GM10266 (cell line): ENCODE data around the gene CNTN5.
A peak's percentile ranks its signal among the peaks of the same experiment; 100 is the strongest.

Experiments used
- DNase-seq: peaks from one replicate; pipeline ENCODE4 v3.0.0; 2012; ENCODE audit errors: extremely low spot score
- TF ChIP-seq, protein P1 (sequence below): IDR thresholded peaks from 2 replicates; pipeline ENCODE4 v1.5.1; 2012; ENCODE audit warnings: mild to moderate bottlenecking, low read depth; ENCODE audit not compliant: control insufficient read depth, insufficient read depth; ENCODE audit errors: missing control alignments

Gene CNTN5

DNA sequence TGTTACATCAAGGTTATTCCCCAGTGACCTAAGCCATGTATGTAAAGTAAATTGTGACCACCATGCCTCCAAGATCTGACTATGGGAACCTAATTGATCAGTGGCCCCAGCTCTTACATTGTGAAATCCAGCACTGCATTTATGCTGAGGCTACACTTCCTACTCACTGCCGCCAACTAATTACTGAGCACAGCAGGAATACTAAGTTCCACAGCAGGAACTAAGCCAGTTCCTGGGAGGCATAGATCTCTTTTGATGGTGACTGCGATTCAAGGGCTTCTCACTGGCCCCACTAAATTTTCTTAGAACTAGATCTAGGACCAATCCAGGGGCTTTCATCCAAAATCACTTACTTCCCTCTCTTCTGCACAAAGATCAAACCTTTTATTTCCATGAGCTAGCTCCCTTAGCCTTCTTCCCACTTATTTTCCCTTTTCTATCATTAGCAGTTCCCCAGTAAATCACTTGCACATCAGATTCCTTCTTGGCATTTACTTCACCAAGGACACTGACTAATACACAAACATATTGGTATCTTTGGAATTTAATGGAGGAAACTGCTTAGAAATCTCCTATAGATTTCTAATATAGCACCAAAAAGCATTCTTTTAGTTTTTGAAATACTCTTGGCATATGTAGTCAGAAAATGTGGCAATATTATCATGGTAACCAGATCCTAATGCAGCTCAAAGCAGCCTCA is 46.0 kb downstream of the CNTN5 start:
- no peak for DNase-seq
- TF ChIP-seq, protein P1, sequence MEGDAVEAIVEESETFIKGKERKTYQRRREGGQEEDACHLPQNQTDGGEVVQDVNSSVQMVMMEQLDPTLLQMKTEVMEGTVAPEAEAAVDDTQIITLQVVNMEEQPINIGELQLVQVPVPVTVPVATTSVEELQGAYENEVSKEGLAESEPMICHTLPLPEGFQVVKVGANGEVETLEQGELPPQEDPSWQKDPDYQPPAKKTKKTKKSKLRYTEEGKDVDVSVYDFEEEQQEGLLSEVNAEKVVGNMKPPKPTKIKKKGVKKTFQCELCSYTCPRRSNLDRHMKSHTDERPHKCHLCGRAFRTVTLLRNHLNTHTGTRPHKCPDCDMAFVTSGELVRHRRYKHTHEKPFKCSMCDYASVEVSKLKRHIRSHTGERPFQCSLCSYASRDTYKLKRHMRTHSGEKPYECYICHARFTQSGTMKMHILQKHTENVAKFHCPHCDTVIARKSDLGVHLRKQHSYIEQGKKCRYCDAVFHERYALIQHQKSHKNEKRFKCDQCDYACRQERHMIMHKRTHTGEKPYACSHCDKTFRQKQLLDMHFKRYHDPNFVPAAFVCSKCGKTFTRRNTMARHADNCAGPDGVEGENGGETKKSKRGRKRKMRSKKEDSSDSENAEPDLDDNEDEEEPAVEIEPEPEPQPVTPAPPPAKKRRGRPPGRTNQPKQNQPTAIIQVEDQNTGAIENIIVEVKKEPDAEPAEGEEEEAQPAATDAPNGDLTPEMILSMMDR: no peak

DNA sequence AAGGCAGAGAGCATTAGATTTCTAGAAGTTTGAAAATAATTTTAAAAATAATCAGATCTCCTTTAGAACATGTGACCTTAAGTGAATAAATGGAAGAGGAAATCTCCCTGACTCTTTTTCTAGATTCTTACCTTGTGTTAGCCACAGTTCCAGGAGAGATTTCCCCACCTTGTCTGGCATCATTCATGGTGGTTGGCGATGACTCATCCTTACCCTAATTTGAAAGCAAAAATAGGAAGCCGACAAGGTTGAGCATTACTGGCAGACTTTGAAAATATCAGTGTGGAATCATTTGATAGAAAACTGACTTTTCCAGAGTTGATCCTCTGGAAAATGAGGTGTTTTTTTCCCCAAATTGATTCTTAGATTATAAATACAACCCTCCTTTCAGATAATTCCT is 48.1 kb downstream of the CNTN5 start:
- TF ChIP-seq, protein P1: no peak
- DNase-seq: no peak

DNA sequence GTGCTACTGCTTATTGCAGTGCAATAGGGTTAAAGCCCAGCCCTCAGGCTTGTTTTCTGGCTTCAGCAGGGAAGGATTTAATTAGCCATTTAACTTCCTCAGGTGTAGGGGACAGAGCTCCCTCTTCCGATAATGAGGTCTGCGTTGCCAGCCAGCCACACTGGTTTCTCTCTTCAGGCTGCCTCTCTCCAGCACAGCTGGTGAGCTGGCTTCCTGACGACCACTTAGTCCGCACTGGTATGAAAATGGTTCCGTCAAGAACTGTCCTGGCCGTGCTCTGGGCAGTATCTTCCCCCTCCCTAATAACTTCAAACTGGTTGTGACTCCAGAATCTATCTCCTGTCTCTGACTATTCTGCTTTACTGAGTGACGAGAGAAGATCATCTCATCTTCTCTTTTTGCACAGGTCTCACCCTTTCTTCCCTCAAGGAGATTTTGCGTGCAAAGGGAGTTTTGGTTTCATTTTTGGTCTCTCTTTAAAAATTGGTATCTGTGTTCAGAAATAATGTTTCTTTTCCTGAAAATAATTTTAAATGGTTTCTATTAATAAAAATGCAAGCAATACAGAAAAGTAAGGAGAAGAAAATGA is 49.2 kb downstream of the CNTN5 start:
- TF ChIP-seq, protein P1: peak; percentile 36
- DNase-seq: peak; percentile 3

DNA sequence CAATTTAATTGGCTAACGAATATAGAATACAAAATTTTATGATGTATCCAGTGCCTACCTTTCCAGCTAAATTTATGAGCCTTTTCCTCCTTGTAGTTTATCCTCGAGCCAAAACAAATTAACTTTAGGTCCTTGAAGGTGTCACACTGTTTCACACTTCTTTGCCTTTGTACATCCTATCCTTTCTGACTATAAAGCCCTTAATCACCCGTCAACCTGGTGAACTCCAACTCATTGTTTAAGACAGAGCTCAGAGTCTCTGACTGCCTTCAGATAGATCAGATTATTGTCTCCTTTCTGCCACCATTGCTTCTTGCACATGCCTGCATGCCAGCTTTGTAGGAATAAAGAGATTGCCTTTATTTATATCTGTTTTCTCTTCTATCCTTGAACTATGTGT is 58.8 kb downstream of the CNTN5 start:
- TF ChIP-seq, protein P1: no peak
- no peak for DNase-seq

DNA sequence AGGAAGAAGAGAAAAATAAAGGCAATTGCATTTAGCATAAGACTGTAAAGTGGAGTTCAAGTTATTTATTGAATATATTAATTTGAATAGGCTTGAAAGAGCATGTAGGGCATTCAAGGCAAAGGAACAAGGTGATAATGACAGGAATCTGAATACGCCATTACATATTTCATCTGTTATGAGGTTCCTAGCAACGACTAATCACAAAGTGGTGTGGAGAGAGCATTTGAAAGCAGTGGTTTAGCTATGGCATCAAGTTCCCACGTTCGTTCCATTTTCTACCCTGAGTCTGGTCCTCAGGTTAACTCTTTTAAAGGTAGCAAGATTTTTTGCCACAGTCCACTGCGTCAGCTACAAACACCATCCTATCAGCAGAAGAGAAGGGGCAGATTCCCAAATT is 59.4 kb downstream of the CNTN5 start:
- TF ChIP-seq, protein P1: no peak
- no peak for DNase-seq

DNA sequence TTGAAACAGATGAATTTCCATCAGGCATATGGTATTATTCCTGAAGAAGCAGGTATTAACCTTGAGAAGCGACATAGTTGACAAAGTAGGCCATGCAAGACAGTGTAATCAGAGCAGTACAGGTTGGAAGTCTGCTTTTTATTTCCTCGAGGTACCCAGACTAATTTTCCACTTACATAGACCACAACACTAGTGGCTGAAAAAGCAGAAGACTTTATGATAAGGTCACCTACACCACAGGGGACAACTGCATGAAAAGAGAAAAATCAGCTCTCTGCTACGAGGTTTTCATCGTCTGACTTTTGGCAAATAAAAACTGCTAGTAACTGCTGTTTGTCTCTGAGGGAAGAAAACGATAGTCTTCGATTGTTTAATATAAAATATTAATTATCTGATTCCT is 77.5 kb downstream of the CNTN5 start:
- no peak for DNase-seq
- TF ChIP-seq, protein P1: no peak

DNA sequence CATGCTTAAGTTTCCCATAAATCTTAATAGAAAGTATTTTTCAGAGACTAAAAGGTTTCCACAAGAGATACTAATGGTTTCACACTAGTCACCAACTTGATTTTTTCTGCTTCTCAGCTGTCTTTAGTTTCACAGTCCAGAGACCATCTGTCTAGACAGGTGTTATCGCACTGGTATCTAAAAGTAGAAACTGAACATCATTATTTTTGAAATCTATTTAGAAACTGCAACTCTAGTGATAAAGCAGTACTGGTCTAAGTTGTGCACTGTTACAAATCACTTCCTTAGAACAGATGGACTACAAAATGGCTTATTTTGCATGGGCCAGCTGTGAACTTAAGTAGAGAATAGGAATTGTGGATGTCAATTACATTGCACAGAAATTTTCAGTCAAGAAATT is 78.0 kb downstream of the CNTN5 start:
- TF ChIP-seq, protein P1: no peak
- DNase-seq: peak; percentile 3
